Activated T-helper 2 cell treated with anti-CD3 and anti-CD28 coated beads, Interferon-gamma antibody, Interleukin-2, Interleukin-4, amounts not matched to agents 10 μg/mL and 5 μg/mL and 100 μg/mL, durations not matched to agents 14 hours and 24 hours and 36 hours (primary cell): ENCODE results near the gene TNFAIP3. TPM values are rescaled to one million over a fixed set of nuclear protein-coding genes. Genes with fewer than 3 reads are reported as not detected.

Experiments
- DNase-seq: peaks from one replicate; pipeline ENCODE4 v3.0.0; 2021; ENCODE audit warnings: low spot score
- H3K27ac Mint-ChIP-seq: one replicate; pipeline ENCODE4 v1.8.0; 2021; ENCODE audit warnings: mixed read lengths
- H3K27me3 Mint-ChIP-seq: one replicate; pipeline ENCODE4 v1.8.0; 2021; ENCODE audit warnings: low read depth, mixed read lengths
- H3K36me3 Mint-ChIP-seq: one replicate; pipeline ENCODE4 v1.8.0; 2021; ENCODE audit warnings: low read depth, mixed read lengths
- H3K4me1 Mint-ChIP-seq: one replicate; pipeline ENCODE4 v1.8.0; 2021; ENCODE audit warnings: low read depth, mixed read lengths
- H3K4me3 Mint-ChIP-seq: one replicate; pipeline ENCODE4 v1.8.0; 2021; ENCODE audit warnings: low read depth, mild to moderate bottlenecking, moderate library complexity, mixed read lengths
- H3K9me3 Mint-ChIP-seq: one replicate; pipeline ENCODE4 v1.8.0; 2021; ENCODE audit warnings: mixed read lengths
- intact Hi-C: fragments of 100-400 bp; cut with micrococcal nuclease; formaldehyde crosslinking; loops from one replicate; pipeline ENCODE4 v1.15.1; 2023
- total RNA-seq: library from RNA; stranded (reverse); gene quantifications from 2 replicates; pipeline ENCODE4 v1.2.3, GENCODE V29; 2022

TNFAIP3 gene
- 250 and 251 TPM in 2 replicates for total RNA-seq

- Mint-ChIP-seq H3K36me3 (peaks cover 61% of the 10 kb centered on the region), H3K9me3 (no peaks in the 10 kb centered on the region), H3K27ac (peak within 1 kb of the TSS; percentile 96), H3K27me3 (no peaks in the 10 kb centered on the region), H3K4me1 (peaks cover 38% of the 10 kb centered on the region), H3K4me3 (peak within 1 kb of the TSS; percentile 96)
- DNase-seq: peak; percentile 94
- intact Hi-C loops: loop anchor here (1.0 to 5.0 kb wide), 8 partner anchors 17 to 240 kb away; partner anchors contain the start of gene PERP
Observed at GRCh38 chr6:137866914-137867684, at the start of gene TNFAIP3. Gene TNFAIP3, plus strand, starts transcription at chr6:137867259. Its CDS starts 3,969 bp downstream, at chr6:137871228.

GRCh38 chr6:137818440-137818839 is 48.6 kb upstream of the TNFAIP3 start:
- no peak for DNase-seq
- Mint-ChIP-seq H3K27me3 (no peaks in the 10 kb centered on the region), H3K9me3 (no peaks in the 10 kb centered on the region), H3K27ac (peak overlapping the region; percentile 81), H3K4me1 (peaks cover 58% of the 10 kb centered on the region), H3K4me3 (no peak overlapping the region), H3K36me3 (peaks cover 6% of the 10 kb centered on the region)
- intact Hi-C loops: no loop called here

- peaks cover 13% of the 10 kb centered on the region for H3K36me3 Mint-ChIP-seq
- H3K4me3 Mint-ChIP-seq: peak overlapping the region; percentile 28
- peak overlapping the region; percentile 70 for H3K27ac Mint-ChIP-seq
- intact Hi-C loops: loop anchor here (1.0 kb wide), 1 partner anchor 11 kb away; no protein-coding TSS in a partner anchor
- DNase-seq: no peak
- no peaks in the 10 kb centered on the region for H3K9me3 Mint-ChIP-seq
- H3K27me3 Mint-ChIP-seq: no peaks in the 10 kb centered on the region
- H3K4me1 Mint-ChIP-seq: peaks cover 71% of the 10 kb centered on the region
Observed at GRCh38 chr6:137819740-137820139, 47.3 kb upstream of the TNFAIP3 start.

GRCh38 chr6:137820425-137820824 is 46.6 kb upstream of the TNFAIP3 start:
- Mint-ChIP-seq H3K36me3 (peaks cover 13% of the 10 kb centered on the region), H3K9me3 (no peaks in the 10 kb centered on the region), H3K27ac (peak overlapping the region; percentile 70), H3K4me3 (no peak overlapping the region), H3K27me3 (no peaks in the 10 kb centered on the region), H3K4me1 (peaks cover 78% of the 10 kb centered on the region)
- intact Hi-C loops: no loop called here
- no peak for DNase-seq

- intact Hi-C loops: no loop called here
- no peak for DNase-seq
- Mint-ChIP-seq H3K4me1 (peaks cover 79% of the 10 kb centered on the region), H3K36me3 (peaks cover 10% of the 10 kb centered on the region), H3K27ac (peak overlapping the region; percentile 81), H3K9me3 (no peaks in the 10 kb centered on the region), H3K27me3 (no peaks in the 10 kb centered on the region), H3K4me3 (no peak overlapping the region)
Observed at GRCh38 chr6:137820952-137821351, 46.1 kb upstream of the TNFAIP3 start.

- Mint-ChIP-seq H3K27me3 (no peaks in the 10 kb centered on the region), H3K36me3 (peaks cover 9% of the 10 kb centered on the region), H3K27ac (peak overlapping the region; percentile 81), H3K4me1 (peaks cover 76% of the 10 kb centered on the region), H3K9me3 (no peaks in the 10 kb centered on the region), H3K4me3 (no peak overlapping the region)
- intact Hi-C loops: no loop called here
- DNase-seq: no peak
Observed at GRCh38 chr6:137821491-137821890, 45.6 kb upstream of the TNFAIP3 start.

- DNase-seq: peak; percentile 70
- intact Hi-C loops: loop anchor here (1.0 to 2.0 kb wide), 4 partner anchors 13 to 107 kb away; no protein-coding TSS in a partner anchor
- Mint-ChIP-seq H3K4me3 (peak overlapping the region; percentile 81), H3K27me3 (no peaks in the 10 kb centered on the region), H3K36me3 (peaks cover 9% of the 10 kb centered on the region), H3K4me1 (peaks cover 80% of the 10 kb centered on the region), H3K27ac (peak overlapping the region; percentile 96), H3K9me3 (no peaks in the 10 kb centered on the region)
Observed at GRCh38 chr6:137823826-137824555, 43.1 kb upstream of the TNFAIP3 start.

- Mint-ChIP-seq H3K9me3 (no peaks in the 10 kb centered on the region), H3K4me3 (peak overlapping the region; percentile 81), H3K27ac (peak overlapping the region; percentile 96), H3K36me3 (peaks cover 9% of the 10 kb centered on the region), H3K27me3 (no peaks in the 10 kb centered on the region), H3K4me1 (peaks cover 83% of the 10 kb centered on the region)
- no peak for DNase-seq
- intact Hi-C loops: loop anchor here (1.0 to 2.0 kb wide), 3 partner anchors 32 to 108 kb away; no protein-coding TSS in a partner anchor
Observed at GRCh38 chr6:137824556-137824879, 42.5 kb upstream of the TNFAIP3 start.

GRCh38 chr6:137824896-137825295 is 42.2 kb upstream of the TNFAIP3 start:
- Mint-ChIP-seq H3K36me3 (peaks cover 9% of the 10 kb centered on the region), H3K27ac (peak overlapping the region; percentile 96), H3K27me3 (no peaks in the 10 kb centered on the region), H3K9me3 (no peaks in the 10 kb centered on the region), H3K4me3 (peak overlapping the region; percentile 81), H3K4me1 (peaks cover 83% of the 10 kb centered on the region)
- intact Hi-C loops: loop anchor here (1.0 to 2.0 kb wide), 3 partner anchors 33 to 108 kb away; no protein-coding TSS in a partner anchor
- DNase-seq: no peak

GRCh38 chr6:137827411-137827940 is 39.6 kb upstream of the TNFAIP3 start:
- peaks cover 10% of the 10 kb centered on the region for H3K36me3 Mint-ChIP-seq
- no peaks in the 10 kb centered on the region for H3K9me3 Mint-ChIP-seq
- peak overlapping the region; percentile 41 for H3K4me3 Mint-ChIP-seq
- no peak for DNase-seq
- no peaks in the 10 kb centered on the region for H3K27me3 Mint-ChIP-seq
- intact Hi-C loops: no loop called here
- peak overlapping the region; percentile 98 for H3K27ac Mint-ChIP-seq
- H3K4me1 Mint-ChIP-seq: peaks cover 80% of the 10 kb centered on the region

GRCh38 chr6:137827977-137828810 is 38.9 kb upstream of the TNFAIP3 start:
- DNase-seq: no peak
- intact Hi-C loops: loop anchor here (1.0 to 2.0 kb wide), 5 partner anchors 17 to 120 kb away; no protein-coding TSS in a partner anchor
- Mint-ChIP-seq H3K4me1 (peaks cover 78% of the 10 kb centered on the region), H3K27ac (peak overlapping the region; percentile 98), H3K9me3 (no peaks in the 10 kb centered on the region), H3K27me3 (no peaks in the 10 kb centered on the region), H3K36me3 (peaks cover 10% of the 10 kb centered on the region), H3K4me3 (peak overlapping the region; percentile 41)

- peak overlapping the region; percentile 98 for H3K27ac Mint-ChIP-seq
- H3K27me3 Mint-ChIP-seq: no peaks in the 10 kb centered on the region
- peaks cover 9% of the 10 kb centered on the region for H3K36me3 Mint-ChIP-seq
Observed at GRCh38 chr6:137829641-137830083, 37.4 kb upstream of the TNFAIP3 start.

More at GRCh38 chr6:137829641-137830083, 37.4 kb upstream of the TNFAIP3 start:
- Mint-ChIP-seq H3K9me3 (peaks cover 10% of the 10 kb centered on the region), H3K4me1 (peaks cover 65% of the 10 kb centered on the region), H3K4me3 (no peak overlapping the region)
- intact Hi-C loops: loop anchor here (1.0 to 2.0 kb wide), 5 partner anchors 10 to 111 kb away; no protein-coding TSS in a partner anchor
- DNase-seq: no peak
